Measurements from ENCODE around the gene TUBE1. TPM values are rescaled to one million over a fixed set of nuclear protein-coding genes. Genes with fewer than 3 reads are reported as not detected.
"Not testable (repeated sequence)": the region's sequence is repeated elsewhere in the genome, so short reads cannot be mapped to it uniquely, and the experiment has no call there.

Gene TUBE1
- total RNA-seq, 1 donor from 2014 or later: 49.0 TPM

DNA sequence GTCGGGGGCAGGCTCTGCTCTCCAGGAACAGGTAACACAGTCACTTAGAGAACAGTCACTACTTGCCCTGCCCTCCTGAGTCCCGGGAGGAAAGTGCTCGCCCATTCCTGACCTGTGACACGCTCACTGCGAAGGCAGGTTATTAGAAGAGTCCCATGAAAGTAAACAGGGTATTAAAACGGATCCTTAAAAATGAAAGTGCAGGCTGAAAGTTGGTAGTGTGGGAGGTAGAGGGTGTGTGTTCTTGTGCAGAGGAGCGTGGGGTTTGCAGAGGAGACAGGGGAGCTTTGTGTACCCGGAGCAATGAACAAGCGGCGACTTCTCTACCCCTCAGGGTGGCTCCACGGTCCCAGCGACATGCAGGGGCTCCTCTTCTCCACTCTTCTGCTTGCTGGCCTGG lies 33.3 kb downstream of the TUBE1 start, which contains the start of gene CCN6:
CCN6 (plus strand) TSS at position 104 of the 400 bp plus-strand sequence; CDS start at position 358, 254 bp downstream.
- H3K4me2 ChIP-seq: no peak within 1 kb of the TSS
- TF ChIP-seq, protein P1, sequence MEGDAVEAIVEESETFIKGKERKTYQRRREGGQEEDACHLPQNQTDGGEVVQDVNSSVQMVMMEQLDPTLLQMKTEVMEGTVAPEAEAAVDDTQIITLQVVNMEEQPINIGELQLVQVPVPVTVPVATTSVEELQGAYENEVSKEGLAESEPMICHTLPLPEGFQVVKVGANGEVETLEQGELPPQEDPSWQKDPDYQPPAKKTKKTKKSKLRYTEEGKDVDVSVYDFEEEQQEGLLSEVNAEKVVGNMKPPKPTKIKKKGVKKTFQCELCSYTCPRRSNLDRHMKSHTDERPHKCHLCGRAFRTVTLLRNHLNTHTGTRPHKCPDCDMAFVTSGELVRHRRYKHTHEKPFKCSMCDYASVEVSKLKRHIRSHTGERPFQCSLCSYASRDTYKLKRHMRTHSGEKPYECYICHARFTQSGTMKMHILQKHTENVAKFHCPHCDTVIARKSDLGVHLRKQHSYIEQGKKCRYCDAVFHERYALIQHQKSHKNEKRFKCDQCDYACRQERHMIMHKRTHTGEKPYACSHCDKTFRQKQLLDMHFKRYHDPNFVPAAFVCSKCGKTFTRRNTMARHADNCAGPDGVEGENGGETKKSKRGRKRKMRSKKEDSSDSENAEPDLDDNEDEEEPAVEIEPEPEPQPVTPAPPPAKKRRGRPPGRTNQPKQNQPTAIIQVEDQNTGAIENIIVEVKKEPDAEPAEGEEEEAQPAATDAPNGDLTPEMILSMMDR (IDR thresholded peaks at IDR 0.05): no peak
- TF ChIP-seq EZH2phosphoT487 (IDR thresholded peaks at IDR 0.05) (no peak), EZH2 (IDR thresholded peaks at IDR 0.05) (no peak)
- H3F3A ChIP-seq (ENCODE audit: low read depth): no peaks in the 10 kb centered on the region
- H3K9ac ChIP-seq: no peak within 1 kb of the TSS
- H3K9me3 ChIP-seq (ENCODE audit: low read depth): no peaks in the 10 kb centered on the region
- Mint-ChIP-seq H3K36me3 (no peaks in the 10 kb centered on the region), H3K27ac (no peak within 1 kb of the TSS), H3K4me3 (no peak within 1 kb of the TSS), H3K4me1 (peaks cover 2% of the 10 kb centered on the region), H3K9me3 (peaks cover 6% of the 10 kb centered on the region), H3K27me3 (ENCODE audit: insufficient read depth, low read depth) (peaks cover 13% of the 10 kb centered on the region)
- H3K27ac ChIP-seq: no peak within 1 kb of the TSS
- H3K79me2 ChIP-seq (ENCODE audit: low read depth): no peaks in the 10 kb centered on the region
- H3K27me3 ChIP-seq: no peaks in the 10 kb centered on the region
- H3K4me3 ChIP-seq: no peak within 1 kb of the TSS
- no peaks in the 10 kb centered on the region for H3K36me3 ChIP-seq
- DNase-seq (ENCODE audit: low spot score): no peak
- H3K4me1 ChIP-seq: no peaks in the 10 kb centered on the region
- no peaks in the 10 kb centered on the region for H4K20me1 ChIP-seq (ENCODE audit: low read depth)
- H2AFZ ChIP-seq (replicated peaks): peak within 1 kb of the TSS; percentile 20

DNA sequence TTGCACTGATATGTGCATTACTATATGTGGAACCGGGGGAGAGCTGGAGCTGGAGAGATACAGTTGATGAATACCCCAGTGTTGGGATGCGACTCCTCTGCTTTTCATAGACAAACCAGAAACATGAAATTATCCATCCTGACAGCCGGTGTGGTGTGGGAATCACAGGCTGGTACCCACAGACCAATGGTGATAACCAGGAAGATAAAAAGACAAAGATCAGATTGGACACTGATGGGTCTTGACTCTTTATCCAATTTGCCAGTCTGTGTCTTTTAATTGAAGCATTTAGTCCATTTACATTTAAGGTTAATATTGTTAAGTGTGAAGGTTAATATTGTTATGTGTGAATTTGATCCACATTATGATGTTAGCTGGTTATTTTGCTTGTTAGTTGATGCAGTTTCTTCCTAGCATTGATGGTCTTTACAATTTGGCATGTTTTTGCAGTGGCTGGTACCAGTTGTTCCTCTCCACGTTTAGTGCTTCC lies 36.0 kb downstream of the TUBE1 start:
- not testable (repeated sequence) for H3K4me2 ChIP-seq; H3F3A ChIP-seq (ENCODE audit: low read depth); H3K9ac ChIP-seq; H3K4me1 Mint-ChIP-seq; H3K36me3 Mint-ChIP-seq; H2AFZ ChIP-seq (replicated peaks); DNase-seq (ENCODE audit: low spot score); H3K36me3 ChIP-seq; H3K27me3 ChIP-seq; H3K79me2 ChIP-seq (ENCODE audit: low read depth); H3K4me1 ChIP-seq; H3K4me3 Mint-ChIP-seq; H3K27ac ChIP-seq; H3K27ac Mint-ChIP-seq; H4K20me1 ChIP-seq (ENCODE audit: low read depth); H3K4me3 ChIP-seq; H3K9me3 ChIP-seq (ENCODE audit: low read depth)
- Mint-ChIP-seq H3K27me3 (ENCODE audit: insufficient read depth, low read depth) (peaks cover 13% of the 10 kb centered on the region), H3K9me3 (peaks cover 10% of the 10 kb centered on the region)

DNA sequence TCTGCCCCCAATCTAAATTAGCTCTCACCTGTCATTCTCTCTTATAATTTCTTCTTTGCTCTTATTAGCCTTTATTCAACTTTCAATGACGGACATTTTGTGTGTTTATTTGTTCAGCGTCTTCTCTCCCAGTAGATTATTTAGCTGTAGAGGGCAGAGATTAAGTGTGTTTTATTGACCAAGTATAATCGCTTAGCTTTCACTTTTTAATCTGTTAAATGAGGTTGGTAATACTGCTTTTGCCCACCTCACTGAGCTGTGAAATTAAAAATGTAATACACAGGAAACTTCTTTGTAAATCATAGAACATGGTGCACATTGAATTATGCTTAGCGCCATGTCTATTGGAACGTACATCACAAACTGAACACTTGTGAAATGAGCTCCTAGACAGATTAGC lies 36.9 kb downstream of the TUBE1 start:
- peaks cover 9% of the 10 kb centered on the region for H3K4me1 Mint-ChIP-seq
- no peaks in the 10 kb centered on the region for H3F3A ChIP-seq (ENCODE audit: low read depth)
- H3K4me3 Mint-ChIP-seq: no peak overlapping the region
- no peaks in the 10 kb centered on the region for H3K36me3 ChIP-seq
- H3K36me3 Mint-ChIP-seq: no peaks in the 10 kb centered on the region
- H3K79me2 ChIP-seq (ENCODE audit: low read depth): no peaks in the 10 kb centered on the region
- DNase-seq (ENCODE audit: low spot score): no peak
- peaks cover 13% of the 10 kb centered on the region for H3K27me3 Mint-ChIP-seq (ENCODE audit: insufficient read depth, low read depth)
- no peak overlapping the region for H3K27ac Mint-ChIP-seq
- no peak overlapping the region for H3K9ac ChIP-seq
- H3K4me3 ChIP-seq: no peak overlapping the region
- no peaks in the 10 kb centered on the region for H3K9me3 ChIP-seq (ENCODE audit: low read depth)
- no peaks in the 10 kb centered on the region for H4K20me1 ChIP-seq (ENCODE audit: low read depth)
- peaks cover 10% of the 10 kb centered on the region for H3K9me3 Mint-ChIP-seq
- no peaks in the 10 kb centered on the region for H3K27me3 ChIP-seq
- H2AFZ ChIP-seq (replicated peaks): no peak overlapping the region
- TF ChIP-seq, protein P1 (IDR thresholded peaks at IDR 0.05): no peak
- TF ChIP-seq EZH2phosphoT487 (IDR thresholded peaks at IDR 0.05) (no peak), EZH2 (IDR thresholded peaks at IDR 0.05) (no peak)
- H3K4me1 ChIP-seq: peaks cover 5% of the 10 kb centered on the region
- H3K4me2 ChIP-seq: no peak overlapping the region
- no peak overlapping the region for H3K27ac ChIP-seq

DNA sequence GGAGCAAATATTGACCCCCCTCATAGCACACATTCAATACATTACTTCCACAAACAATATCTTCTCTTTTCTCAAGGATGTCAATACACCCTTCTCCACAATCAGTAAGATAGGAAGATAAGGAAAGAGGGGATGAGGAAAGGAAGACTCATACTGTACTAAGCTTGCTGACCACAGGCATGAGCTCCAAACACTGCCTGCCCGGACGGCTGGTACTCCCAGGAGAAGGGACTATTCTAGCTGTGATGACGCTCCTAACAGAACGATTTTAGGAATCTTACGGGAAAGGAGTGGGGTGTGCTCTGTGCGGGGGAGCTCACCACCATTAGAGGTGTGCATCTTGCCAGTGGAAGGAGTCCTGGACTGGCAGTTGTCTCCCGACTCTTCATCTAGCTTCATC lies 37.3 kb downstream of the TUBE1 start:
- Histone ChIP-seq H2AFZ (replicated peaks) (no peak overlapping the region), H4K20me1 (ENCODE audit: low read depth) (no peaks in the 10 kb centered on the region), H3K79me2 (ENCODE audit: low read depth) (no peaks in the 10 kb centered on the region), H3F3A (ENCODE audit: low read depth) (no peaks in the 10 kb centered on the region), H3K4me1 (peaks cover 5% of the 10 kb centered on the region), H3K4me2 (no peak overlapping the region), H3K36me3 (no peaks in the 10 kb centered on the region), H3K9ac (no peak overlapping the region), H3K27ac (no peak overlapping the region), H3K4me3 (no peak overlapping the region), H3K9me3 (ENCODE audit: low read depth) (no peaks in the 10 kb centered on the region), H3K27me3 (no peaks in the 10 kb centered on the region)
- Mint-ChIP-seq H3K27me3 (ENCODE audit: insufficient read depth, low read depth) (peaks cover 13% of the 10 kb centered on the region), H3K4me3 (no peak overlapping the region), H3K9me3 (peaks cover 10% of the 10 kb centered on the region), H3K27ac (no peak overlapping the region), H3K4me1 (peaks cover 9% of the 10 kb centered on the region), H3K36me3 (no peaks in the 10 kb centered on the region)
- no peak for DNase-seq (ENCODE audit: low spot score)
- no peak for TF ChIP-seq EZH2phosphoT487 (IDR thresholded peaks at IDR 0.05)
- TF ChIP-seq EZH2 (IDR thresholded peaks at IDR 0.05): no peak
- TF ChIP-seq, protein P1 (IDR thresholded peaks at IDR 0.05): no peak
